ENCODE measurements around the gene TRAF4.
"Not testable (repeated sequence)": the region's sequence is repeated elsewhere in the genome, so short reads cannot be mapped to it uniquely, and the experiment has no call there.

Gene TRAF4

DNA sequence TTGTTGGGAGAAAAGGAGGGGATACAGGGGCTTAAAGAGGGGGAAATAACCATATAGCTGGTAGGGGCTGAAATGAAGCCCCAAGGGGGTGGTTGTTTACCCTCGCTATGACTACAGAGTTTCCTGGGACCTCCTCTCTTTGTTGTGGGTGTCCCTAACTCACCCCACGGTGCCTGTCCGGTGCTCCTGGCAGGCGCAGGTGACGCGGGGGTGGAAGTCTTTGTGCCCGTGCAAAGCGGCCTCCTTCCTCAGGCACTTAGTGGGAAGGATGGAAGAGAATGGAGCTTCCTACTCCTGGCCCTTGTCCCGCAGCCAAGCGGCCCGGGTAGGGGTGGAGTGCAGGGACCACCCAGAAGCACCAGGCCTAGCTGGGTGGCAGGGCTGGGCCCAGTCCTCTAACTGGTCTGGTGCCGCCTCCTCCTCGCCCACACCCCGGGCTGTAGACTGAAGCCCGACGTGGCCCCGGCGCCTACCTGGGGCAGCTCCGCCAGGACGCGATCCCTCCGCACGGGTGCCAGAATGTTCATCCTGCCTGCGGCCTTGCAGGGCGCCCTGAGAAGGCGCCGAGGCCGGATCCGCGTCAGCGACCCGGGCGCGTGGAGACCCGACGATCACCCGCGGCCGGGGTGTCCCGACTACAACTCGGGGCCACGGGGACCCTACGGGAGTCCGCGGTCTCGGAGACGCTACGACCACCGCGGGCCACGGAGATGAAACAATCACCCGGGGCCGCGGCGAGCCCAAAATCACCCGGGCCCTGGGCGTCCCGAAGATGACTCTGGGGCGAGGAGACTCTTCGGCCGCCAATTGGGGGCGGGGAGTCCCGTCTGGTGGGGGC is 26.9 kb upstream of the TRAF4 start:
- no peak for DNase-seq

DNA sequence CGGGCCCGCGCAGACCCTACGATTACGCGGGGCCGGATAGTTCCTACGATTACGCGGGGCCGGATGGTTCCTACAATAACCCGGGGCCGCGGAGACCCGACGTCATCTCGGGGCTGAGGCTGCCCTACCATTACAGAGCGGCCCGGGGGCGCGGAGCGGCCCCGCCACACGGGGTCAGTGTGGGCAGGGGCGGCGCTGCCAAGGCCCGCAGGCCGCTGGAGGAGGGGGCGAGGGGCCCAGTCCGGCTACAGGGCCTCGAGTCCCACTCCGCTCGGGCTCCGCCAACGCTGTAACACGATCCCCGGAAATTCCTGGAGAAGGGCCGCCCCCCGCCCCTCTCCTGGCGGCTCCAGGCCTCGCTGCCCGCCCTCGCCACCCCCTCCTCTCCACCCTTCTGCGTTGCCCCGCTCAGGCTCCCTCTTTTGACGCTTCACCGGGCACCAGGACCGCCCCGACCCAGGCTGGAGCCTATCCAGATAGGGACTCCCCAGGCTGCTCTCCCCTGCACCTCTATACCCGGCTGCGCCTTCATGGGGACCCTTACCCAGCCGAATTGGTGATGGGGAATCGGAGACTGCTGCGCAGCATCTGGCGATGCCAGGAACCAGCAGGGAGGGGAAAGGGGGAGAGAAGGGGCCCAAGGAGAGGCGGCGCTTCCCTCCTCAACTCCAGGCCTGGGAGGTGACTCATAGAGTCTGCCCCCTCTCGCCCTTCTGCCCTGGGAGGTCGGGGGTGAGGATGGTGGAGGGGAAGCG is 26.1 kb upstream of the TRAF4 start, which contains the start of gene RAB34:
RAB34 (minus strand) TSS at position 291 of the 755 bp plus-strand sequence. CDS start 602 bp downstream, outside the sequence.
- DNase-seq, result no peak

DNA sequence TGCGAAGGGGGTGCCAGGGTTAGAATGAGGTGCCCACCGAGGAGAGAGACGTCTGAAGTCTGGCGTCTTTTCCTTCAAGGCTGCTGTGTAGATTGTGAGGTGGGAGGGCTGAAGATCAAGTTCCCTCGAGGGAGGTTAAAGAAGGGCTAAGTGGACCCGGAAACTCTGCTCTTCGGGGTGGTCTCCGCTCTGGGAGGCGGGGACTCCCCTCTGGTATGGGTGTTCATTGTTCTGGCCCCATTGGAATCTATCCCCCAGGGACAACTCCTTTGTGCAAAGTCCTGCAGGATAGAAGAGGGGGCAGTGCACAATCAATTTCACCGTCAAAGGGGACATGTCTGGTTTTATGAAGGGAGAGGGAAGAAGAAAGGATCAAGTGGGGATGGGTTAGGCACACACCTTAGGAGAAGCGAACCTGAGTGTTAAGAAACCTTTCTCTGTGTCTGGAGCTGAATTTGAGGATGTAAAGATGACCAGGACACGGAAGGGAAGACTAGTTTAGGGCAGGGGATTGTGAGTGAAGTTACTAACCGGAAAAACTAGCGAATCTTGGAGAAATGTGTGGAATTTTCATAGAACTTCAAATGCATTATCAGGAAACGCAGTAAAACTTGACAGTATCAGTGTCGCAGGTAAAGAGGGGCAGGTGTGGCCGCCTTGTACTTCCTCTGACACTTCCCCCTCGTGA is 25.3 kb upstream of the TRAF4 start:
- DNase-seq, result no peak

DNA sequence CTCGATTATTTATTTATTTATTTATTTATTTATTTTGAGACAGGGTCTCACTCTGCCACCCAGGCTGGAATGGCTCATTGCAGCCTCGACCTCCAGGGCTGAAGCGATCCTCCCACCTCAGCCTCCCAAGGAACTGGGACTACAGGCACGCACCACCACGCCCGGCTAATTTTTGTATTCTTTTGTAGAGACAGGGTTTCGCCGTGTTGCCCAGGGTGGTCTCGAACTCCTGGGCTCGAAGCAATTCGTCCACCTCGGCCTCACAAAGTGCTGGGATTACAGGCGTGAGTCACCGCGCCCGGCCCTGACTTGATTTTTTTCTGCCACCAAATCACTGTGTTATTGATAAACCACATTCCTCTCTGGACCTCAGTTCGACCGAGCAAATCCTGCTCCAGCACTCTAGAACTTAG is 24.8 kb upstream of the TRAF4 start:
- no peak for DNase-seq

DNA sequence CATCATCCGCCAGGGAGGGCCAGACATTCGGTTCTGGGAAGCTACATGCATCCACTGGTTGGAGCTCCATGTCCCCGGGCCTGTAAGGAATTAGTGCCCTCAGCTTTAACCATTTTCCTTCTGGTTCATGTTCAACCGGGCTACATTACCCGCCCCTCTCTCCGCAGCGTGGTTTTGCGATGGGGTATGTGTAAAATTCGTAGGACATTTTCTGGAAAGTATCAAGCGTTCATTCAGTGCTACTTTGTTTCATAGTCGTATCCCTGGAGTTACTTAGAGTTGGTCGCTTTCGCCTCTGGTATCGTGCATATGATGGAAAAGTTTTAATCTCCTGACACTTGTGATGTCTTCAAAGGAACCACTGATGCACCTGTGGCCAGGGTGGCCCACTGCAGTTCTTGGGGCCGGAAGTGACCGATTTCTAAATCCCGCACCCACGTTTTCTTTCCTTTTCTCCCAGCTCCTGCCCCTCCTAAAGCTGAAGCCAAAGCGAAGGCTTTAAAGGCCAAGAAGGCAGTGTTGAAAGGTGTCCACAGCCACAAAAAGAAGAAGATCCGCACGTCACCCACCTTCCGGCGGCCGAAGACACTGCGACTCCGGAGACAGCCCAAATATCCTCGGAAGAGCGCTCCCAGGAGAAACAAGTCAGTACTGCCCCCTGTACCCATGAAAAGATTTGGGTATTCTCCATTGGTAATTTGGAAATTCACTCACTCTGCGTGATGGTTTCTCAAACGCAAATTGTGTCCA is 23.4 kb upstream of the TRAF4 start:
- peak; percentile 42 for DNase-seq

DNA sequence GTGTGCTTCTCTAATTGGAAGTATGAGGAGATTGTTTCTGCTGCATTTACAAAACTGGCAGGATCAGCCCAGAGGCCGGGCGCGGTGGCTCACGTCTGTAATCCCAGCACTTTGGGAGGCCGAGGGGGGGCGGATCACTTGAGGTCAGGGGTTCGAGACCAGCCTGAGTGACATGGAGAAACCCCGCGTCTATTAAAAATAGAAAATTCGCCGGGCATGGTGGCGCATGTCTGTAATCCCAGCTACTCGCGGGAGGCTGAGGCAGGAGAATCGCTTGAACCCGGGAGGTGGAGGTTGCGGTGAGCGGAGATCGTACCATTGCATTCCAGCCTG is 22.8 kb upstream of the TRAF4 start:
- DNase-seq, result not testable (repeated sequence)

DNA sequence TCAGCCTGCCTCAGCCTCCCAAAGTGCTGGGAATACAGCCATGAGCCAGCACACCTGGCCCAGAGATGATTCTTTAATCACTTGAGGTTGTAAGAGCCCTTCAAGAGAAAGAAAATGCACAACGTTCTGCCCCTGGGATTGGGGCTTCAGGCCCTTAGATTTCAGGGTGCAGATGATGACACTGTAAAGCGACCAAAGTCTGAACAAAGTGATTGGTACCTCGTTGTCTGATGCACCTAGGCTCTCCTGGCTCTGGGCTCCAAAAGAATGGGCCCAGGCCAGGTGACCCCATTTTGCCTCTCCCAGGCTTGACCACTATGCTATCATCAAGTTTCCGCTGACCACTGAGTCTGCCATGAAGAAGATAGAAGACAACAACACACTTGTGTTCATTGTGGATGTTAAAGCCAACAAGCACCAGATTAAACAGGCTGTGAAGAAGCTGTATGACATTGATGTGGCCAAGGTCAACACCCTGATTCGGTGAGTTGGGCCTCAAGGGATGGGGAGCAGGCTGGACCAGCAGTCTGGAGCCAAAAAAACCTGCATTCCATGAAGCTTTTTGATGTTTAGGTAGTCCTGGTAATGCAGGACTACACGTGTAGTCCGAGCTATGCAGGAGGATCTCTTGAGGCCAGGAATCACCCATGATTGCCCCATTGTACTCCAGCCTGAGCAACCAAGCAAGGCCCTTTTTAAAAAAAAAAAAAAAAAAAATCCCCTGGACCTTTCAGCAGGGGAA is 21.2 kb upstream of the TRAF4 start:
- DNase-seq, result no peak

DNA sequence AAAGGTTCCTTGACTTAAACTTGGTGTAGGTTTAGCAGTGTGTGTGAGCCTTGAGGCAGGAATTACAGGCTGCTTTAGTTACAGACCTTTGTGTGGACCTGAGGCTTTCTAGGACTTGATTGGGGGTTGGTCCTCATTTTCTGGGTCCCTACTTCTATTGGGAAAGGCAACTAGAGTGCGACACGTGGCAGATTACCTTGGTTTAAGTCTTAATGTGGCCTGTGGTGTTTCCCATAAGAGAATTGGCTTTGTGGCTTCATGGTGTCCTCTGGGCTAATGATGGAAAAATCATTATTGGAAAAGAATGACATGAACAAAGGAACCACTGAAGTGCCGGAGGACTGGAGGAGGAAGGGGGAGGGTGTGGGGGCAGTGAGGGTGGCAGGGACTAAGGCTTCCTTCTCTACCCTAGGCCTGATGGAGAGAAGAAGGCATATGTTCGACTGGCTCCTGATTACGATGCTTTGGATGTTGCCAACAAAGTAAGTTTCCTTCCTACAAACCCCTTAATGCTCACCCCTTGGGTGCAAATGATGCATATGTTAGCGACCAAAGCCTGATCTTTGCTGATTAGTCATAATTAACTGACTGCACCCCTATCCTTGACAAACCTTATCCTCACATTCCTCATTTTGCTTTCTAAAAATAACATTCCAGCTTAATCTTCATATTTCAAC is 20.5 kb upstream of the TRAF4 start:
- no peak for DNase-seq

DNA sequence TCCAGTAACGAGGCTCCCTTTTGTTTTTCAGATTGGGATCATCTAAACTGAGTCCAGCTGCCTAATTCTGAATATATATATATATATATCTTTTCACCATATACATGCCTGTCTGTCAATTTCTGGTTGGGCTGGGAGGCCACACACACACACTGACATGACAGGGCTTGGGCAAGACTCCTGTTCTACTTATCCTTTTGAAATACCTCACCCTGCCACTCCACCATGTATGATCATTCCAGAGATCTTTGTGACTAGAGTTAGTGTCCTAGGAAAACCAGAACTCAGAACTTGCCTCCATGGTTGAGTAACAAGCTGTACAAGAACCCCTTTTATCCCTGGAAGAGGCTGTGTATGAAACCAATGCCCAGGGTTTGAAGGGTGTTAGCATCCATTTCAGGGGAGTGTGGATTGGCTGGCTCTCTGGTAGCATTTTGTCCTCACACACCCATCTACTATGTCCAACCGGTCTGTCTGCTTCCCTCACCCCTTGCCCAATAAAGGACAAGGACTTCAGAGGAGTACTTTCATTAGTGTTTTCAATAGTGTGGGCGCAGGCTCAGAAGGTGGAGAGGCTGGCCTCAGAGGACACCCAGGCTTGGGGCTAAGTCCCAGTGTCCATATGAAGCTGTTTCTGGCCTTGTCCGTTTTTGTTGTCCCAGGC is 19.8 kb upstream of the TRAF4 start:
- not testable (repeated sequence) for DNase-seq

DNA sequence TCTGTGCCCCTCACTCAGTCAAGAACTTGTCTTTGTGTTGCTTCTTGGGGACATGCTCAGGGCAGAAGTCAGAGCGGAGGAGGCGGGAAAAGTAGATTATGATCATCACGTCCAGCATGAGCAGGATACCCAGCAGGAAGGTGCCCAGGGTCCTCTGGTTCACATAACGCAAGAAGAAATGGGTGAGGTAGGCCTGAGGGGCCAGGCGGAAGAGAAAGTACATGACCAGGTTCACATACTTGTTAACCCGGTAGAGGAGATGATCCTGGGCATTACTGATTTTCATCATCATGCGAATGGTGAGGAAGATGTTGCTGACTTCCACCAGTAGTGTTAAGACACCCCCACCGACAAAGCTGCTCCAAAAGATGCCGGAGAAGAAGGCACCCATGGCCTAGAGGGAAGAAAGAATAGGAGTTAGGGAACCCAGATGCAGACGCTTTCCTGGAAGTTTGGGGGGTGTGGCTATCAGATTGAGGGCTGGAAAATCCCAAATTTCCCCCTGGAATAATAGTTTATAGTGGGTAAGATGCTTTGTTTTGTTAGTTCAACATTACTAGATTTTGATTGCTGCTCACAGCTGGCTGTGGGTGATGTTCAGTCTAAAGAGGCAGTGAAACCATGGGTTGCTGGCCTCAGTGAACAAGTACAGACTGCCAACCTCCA is 19.2 kb upstream of the TRAF4 start:
- DNase-seq, result peak; percentile 72

DNA sequence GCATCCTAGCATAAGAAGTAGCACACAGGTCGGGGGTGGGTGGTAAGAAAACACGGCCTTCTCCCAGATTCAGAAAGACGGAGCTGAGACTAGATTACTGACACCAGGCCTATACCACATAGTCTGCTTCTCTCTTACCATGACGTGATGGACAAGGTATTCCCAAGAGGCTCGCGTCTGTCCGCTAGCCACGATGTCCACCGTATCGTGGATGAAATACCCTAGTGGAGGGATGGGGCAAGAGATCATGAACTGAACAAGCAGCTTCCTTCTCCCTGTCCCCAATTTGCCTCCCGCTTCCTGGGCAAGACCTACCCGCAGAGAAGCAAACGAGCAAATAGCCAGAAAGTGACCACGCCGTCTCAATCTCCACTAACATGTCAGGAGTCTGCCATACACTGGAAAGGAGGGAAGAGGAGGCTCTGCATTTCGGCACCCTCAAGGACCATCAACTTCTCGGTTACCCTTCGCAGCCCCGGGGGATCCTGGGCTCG is 18.6 kb upstream of the TRAF4 start:
- no peak for DNase-seq

DNA sequence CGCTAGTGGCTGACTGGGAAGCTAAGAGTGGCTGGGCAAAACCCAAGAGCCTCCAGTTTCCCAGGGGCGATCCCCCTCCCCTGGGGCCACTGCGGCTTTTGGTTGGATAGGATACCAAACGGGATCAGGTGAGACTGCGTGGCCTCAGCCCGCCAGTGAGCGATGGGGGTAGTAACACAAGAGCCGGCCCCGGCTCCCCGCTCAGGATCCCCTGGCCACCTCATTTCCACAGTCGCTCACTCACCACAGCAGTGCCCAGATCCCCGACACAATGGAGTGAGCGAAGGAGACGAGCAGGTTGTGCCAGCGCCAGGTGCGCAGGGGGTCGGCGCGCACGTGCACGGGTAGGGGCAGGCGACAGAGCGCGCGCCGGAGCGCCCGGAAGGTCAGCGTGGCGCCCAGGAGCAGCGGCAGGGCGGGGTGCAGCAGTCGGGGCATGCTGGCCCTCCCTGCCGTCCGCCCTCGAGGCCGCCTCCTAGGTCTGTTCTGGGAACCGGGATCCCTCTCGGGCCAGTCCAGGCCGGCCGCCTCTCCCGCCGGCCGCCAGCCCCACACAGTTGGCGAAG is 18.1 kb upstream of the TRAF4 start:
- DNase-seq, result peak; percentile 85

DNA sequence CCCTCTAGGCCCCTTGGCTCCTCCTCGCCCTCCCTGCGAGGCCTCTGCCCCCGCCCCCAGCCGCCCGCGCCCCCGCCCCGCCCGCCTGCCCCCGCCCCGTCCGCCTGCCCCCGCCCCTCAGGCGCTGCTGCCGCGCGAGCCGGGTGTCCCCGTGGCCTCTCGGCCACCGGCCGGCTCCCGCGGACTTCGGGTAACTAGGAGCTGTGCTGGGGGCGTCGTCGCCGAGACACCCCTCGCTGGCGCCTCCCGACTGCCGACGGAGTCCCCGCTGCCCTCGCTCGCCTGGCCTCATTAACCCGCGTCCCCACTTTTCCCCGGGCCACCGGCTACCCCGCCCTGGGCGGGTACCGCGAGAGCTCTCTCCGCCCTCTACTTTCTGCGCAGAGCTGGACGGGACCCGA is 17.6 kb upstream of the TRAF4 start, which contains the start of gene TLCD1:
TLCD1 (minus strand) TSS at position 8 of the 401 bp plus-strand sequence. CDS start 136 bp downstream, outside the sequence.
- DNase-seq, result peak; percentile 77

DNA sequence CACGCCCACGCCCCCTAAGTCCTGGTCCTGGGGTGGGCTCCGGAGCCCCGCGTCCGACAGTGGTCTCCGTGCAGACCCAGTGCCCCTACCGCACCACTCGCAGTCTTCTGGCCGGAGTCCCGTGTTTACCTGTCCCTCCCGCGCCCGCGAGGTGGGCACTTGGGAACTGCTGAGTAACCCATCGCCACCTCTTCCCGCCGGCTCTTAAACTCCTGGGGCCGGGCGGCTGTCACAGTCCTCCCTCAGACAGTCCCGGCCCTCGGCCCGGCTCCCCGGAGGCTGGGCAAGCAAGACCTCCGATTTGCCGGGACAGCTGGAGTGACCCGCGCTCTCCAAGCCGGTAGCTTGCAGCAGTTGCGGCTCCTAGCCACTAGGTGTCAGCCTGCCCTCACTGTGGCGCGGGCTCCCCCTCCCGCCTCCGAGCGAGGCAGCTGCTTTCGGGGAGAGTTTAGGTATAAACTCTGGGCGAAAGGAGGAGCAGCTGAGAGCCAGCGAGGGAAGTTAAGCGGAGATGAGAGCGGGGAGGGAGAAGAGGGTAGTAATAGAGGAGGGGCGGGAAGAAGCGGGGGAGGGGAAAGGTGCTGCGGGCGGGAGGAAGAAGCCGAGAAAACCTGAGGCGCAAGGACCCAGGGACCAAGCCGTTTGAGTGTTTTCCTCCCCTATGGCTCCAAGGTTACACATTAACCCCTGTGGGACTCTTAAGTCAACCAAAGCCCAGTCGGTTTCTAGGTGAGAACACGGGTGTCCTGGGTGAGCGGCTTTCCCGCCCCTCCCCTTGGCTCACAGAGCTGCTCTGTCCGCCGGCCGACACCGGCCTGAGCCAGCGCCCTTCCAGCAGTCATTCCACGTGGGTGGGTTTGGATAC is 17.0 kb upstream of the TRAF4 start:
- peak; percentile 96 for DNase-seq

DNA sequence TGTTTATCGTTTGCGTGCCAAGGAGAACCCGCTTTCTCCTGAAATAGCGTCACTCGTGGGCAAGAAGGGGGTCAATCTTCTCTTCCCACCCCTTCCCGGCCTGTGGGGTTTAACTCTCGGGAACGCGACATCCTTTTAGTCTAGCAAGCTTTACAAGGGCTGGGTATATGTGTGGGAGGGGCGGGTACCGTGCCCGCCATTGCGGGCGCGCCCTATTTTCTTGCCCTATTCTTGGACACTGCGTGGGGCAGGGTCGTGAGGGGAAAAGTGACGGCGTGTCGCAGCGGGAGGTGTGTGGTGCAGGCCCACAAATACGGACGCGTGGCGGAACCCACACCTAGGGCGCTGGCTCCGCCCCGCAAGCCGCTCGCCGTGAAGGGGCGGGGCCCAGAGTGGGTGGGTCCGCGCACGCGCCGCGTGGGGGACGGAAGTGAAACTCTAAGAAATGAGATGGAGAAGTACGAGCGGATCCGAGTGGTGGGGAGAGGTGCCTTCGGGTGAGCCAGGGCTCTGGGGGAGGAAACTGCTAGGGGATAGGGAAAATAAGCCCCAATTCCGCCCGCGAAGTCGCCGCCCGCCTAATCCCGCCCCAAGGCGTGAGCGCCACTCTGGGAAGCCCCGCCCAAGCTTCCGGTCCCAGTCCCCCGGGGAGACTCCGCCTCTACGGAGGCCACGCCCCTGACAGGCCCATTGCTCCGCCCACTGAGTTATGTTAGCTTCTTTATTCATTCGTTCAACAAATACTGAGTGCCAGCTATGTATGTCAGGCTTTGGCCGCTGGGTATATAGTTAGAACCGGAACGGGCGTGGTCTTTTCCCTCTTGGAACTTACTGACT is 15.2 kb upstream of the TRAF4 start, which contains the start of gene NEK8:
NEK8 (plus strand) TSS at position 425 of the 837 bp plus-strand sequence; CDS start at position 451, 26 bp downstream.
- DNase-seq, result peak; percentile 95

DNA sequence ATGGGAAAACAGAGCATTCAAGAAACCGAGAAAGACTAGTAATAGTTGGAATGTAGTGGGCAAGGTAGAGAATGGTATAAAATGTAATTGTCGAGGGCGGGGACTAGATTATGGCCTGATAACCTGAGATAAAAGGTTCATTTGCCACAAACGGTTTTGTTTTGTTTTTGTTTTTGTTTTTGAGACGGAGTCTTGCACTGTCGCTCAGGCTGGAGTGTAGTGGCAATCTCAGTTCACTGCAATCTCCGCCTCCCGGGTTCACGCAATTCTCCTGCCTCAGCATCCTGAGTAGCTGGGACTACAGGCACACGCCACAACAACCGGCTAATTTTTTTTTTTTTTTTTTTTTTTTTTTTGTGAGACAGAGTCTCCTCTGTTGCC is 13.9 kb upstream of the TRAF4 start:
- no peak for DNase-seq

DNA sequence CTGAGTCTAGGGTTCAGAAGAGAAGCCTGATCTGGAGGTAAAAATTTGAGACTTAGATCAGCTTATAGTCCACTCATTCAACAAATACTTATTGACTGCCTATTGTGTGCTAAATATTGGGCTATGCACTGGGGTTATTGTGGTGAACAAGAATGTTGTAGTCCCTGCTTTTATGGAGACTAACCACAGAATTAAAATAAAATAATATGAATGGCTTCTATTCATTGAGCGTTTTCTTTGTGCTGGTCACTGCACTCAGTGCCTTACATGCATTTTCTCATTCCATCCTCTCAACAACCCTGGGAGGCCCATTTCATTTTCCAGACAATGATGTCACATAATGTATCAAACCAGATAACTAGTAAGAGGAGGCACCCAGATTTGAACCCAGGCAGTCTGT is 10.5 kb upstream of the TRAF4 start:
- DNase-seq, result no peak
